ENCODE results near the gene C1QTNF9B.
A peak's percentile ranks its signal among the peaks of the same experiment; 100 is the strongest.
"Not testable (repeated sequence)": the region's sequence is repeated elsewhere in the genome, so short reads cannot be mapped to it uniquely, and the experiment has no call there.

The C1QTNF9B gene

DNA sequence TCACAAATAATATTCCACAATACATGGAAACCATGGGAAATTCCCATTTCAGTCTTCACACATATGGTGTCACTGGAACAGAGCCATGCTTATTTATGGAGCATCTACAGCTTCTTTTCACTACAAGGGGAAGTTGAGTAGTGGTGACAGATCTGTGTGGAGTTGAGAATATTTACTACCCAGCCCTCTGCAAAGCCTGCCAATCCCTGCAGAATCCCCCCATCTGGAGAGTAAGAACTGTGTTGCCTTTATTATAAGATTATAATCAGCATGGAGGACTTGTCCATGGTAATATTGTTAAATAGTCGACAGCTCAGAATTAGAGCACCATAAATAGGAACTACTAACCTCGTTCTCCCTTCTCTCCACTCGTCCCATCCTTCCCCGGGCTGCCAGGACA, 3.5 kb downstream of the C1QTNF9B start:
- not testable (repeated sequence) for DNase-seq

DNA sequence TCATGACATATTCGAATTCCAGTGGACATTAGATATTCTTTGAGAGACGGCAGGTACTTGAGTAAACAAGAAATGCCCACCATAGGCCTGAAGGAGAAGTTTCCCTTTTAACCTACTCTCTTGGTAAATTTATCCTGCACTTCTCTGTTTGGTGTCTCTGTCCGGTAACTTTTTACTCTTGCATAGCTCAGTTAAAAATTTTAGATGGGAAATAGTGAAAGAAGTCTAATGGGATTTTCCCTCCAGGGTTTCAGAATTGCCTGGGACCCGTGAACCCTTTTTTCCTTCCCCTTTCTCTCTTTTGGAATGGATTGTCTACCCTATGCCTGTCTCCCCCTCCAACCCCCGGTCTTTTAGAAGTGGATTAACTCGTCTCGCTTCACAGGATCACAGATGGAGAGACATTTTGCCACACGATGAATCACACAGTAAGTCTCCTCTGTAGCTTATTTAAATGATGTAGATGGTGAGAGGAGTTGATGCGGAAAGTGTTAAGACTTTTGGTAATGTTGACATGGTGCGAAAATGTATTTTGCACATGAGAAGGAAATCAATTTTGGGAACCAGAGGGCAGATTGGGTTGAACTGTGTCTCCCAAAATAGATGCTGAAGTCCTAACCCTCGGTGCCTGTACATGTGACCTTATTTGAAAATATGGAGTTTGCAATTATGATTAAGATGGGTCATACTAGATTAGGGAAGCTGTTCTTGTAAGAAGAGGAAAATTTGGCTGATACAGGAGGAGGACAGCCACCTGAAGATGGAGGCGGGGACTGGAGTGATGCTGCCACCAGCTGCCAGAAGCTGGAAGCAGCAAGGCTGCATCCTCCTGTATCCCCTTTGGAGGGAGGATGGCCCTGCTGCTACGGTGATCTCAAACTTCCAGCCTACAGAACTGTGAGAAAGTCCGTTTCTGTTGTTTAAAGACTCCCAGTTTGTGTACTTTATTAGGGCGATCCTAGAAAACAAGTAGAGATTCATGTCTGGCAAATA, 7.4 kb downstream of the C1QTNF9B start:
- no peak for DNase-seq

DNA sequence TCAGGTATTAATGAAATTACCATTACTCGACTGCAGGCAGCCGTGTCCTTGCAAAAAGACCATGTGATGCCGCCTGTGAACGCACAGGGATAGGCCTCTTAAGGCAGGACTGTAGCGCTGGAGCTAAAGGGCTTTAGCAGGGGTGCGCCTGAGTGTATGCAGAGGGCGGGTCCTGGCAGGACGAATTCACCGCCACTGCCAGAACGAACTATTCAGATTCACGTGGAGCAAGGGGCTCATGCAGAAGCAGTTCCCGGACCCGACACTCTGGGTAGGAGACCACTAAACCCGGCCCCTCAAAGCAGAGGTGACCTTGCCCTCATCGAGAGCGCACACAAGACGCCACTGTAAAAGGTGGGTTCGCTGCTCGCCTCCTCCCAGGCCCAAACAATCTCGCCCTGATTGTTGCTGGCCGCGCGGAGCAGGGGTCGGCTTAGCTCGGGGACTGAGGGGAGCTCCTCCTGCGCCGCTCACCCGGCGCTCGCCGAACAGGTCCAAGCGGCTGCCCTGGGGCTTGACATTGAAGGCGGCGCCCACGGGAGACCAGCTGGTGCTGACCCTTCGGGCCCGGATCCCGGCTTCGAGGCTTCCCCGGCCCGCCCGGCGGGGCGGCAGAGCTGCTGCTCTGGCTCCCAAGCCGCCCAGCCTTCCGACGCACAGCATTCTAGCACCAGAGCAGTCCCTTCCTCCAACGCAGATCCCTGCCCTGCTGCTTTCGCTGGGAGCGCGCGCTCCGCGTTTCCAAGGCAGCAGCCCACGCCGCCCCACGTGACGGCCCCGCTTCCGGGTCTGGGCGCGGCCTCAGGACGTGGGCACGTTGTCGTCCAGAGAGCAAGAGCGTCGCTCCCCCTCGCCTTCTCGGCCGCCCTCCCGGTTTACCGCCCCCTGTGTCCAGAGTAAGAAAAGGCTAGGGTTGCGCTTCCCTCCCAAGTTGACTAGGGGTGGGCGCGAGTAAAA, 8.4 kb downstream of the C1QTNF9B start, which contains the start of gene MIPEP:
TSS of gene MIPEP (minus strand) at position 743 of the 957 bp plus-strand sequence. CDS start at position 663, 80 bp downstream.
- DNase-seq: peak; percentile 92

DNA sequence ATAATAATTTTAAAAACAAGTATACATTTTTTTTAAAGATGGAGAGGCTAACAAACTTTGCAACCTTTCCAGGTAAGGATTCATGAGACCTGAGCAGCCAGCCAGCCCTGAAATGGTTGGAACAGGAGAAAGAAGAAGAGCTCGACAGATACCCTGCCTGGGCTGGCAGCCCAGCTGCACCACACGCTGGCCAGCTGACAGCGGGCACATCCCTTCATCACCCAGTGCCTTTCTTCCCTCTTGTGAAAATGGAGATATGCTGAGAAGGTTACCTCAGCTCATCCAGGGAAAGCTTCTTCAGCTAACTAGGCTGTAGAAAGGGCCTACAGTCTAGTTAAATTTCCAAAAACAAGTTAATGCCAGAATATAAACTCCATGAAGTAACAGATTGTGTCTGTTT, 12.9 kb downstream of the C1QTNF9B start:
- not testable (repeated sequence) for DNase-seq

DNA sequence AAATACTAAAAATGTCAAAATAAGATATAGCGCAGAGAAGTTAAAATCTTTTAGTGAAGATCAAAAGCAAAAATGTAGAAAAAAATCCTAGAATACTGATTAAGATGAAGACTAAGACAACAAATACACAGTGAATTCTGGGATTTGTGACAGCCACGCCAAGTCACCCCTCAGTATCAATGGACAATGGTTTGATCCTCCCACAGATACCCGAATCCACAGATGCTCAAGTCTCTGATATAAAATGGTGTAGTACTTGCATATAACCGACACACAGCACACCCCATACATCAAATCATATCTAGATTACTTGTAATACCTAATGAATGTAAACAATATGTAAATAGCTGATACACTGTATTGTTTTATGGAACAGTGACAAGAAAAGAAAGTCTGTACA, 14.0 kb downstream of the C1QTNF9B start:
- DNase-seq: no peak

DNA sequence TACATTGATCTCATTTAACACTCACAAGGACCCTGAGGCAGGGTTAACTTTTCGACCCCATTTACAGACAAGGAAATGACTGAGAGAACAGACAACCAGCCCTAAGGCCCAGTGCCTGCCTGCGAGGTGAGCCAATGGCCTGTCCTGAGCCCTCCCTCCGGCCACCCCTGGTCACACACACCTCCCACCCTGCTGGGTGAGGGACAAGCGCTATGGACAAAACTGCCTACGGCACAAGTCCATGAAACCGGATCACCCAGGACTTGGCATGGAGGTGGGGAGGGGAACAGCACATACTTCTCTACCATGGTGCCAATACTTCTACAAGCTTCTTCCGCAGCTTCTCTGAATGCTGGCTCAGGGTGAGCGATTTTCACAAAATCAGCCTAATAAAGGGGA, 15.9 kb downstream of the C1QTNF9B start:
- DNase-seq: not testable (repeated sequence)

DNA sequence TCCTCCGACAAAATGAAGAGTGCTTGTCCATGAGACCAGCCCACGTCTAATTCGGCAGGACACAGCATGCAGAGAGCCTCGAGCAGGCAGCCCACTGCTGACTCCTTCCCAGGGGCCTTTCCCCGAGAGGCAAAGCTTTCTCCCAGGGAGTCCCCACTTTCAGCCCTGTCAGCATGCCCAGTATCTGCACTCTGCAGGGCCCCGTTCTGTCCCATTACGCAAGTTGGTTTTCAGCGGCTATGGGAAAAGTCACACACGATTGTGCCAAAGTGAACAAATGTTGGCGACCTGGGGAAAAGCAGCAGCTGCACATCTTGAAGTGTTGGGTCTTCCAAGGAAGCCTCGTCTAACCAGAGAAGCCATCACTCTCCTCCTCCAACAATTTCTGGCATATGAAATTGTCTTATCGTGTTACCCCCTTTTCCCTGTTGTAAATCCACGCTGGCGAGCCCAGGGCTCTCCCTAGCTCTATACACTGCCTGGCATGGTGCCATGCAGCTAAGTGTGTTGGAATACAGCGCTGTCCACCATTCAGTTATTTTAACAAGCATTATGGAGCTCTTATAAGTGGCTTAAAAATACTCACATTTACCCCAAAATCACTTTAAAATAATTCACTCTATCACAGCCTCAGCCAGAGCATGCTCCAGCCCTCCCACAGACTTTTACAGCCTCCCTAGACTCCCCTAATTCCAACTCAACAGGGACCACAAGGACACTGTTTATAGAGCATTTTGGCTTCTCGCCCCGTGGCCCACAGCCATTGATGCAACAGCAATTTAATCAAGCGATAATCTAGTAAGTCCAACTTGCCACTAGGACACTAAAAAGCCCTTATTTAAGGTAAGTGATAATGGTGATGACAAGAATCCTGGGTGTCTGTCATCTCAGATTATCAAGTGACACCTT, 16.6 kb downstream of the C1QTNF9B start:
- DNase-seq: not testable (repeated sequence)

DNA sequence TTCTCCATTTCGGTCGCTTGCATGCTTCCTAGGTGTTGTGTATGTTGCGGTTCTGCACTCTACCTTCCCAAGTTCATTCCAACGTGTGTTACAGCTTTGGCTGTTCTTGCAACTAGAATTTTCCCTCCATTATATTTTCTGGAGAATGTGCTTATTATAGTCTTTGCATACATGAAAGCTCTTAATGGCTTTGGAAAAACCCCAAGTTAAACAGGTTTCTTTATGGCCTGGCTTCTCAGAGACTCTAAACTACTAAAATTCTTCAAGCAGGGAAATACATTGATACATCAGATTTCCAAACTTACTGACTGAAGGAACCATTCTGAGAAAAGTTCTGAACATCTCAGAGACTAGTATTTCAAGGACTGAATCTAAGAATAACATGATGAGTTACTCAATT, 20.0 kb downstream of the C1QTNF9B start:
- DNase-seq: no peak

DNA sequence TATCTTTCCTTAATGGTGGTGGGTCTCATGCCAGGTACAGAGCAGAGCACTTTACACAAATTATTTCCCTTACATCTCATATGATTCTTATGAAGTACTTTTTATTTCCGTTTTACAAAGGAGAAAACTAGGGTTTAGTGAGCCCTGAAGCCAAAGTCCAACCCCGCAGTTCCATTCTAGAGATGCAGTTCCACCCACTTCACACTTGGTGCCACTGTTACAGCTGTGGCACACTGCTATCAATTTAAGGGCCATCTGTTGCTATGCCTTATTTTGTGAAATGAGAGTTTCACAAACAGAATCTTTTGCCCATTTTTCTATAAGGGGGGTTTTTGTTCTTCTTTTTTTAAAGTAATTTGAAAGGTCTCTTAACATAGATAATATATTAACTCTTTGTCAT, 21.0 kb downstream of the C1QTNF9B start:
- DNase-seq: no peak

DNA sequence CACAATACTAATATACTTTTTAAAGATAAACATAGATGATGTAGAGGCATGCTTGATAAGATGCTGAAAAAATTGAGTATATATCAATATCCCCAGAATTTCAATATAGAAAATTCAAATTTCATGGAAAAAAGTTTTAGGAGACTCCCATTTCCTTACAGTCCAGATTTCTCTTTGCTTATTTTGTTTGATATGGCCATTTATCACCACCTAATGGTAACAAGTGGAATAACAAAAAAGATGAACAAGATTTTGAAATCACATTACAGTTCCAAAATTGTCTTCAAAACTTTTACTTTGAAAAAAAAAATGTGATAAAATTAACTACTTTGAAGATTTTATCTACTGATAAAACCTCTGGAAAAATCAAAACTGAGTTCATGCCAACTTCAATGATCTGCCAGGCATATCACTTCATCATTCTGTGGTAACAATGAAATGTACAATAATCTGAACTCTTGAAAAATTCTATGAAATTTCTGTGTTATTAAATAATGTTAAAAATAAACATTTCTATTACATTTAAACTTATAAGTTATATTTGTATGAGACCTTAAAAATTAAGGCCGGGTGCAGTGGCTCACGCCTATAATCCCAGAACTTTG, 25.6 kb downstream of the C1QTNF9B start:
- no peak for DNase-seq

DNA sequence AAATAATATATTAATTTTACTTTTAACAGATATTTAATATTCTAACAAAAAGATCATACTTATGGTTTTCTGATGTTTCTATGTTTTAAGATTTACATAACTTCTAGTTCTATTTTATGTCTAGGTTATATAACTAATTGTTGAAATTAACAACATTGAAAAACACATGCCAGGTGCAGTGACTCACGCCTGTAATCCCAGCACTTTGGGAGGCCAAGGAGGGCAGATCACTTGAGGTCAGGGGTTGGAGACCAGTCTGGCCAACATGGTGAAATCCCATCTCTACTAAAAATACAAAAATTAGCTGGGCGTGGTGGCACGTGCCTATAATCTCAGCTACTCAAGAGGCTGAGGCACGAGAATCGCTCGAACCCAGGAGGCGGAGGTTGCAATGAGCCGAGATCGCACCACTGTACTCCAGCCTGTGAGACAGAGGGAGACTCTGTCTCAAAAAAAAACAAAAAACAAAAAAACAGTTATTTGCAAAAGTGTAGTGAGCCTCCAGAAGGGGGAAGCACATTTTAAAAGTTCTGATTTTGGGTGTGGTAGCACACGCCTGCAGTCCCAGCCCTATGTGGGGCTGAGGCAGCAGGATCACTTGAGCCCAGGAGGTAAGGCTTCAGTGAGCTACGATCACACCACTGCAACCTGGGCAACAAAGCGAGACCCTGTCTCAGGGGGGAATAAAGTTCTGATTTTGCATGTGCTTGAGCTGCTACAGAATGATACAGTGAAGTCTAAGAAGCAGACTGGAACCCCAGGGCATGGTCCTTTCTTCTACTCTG, 26.8 kb downstream of the C1QTNF9B start:
- DNase-seq: no peak

DNA sequence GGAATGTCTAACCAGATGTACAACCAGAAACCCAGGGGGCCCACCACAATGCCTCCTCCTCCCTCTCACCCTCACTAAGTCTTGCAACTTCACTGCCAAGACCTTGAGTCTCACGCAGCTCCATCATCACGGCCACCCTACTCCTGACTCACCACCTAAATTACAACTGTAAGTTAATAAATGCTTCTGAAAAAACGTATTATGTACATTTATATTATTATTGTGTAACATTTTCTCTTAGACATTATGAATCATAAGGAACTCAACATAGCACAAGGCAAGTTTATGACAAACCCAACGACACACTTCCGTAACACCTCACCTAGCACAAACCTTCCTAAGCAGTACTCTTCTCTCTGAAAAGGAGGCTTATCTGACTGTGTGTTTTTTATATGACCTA, 28.8 kb downstream of the C1QTNF9B start:
- DNase-seq: no peak

DNA sequence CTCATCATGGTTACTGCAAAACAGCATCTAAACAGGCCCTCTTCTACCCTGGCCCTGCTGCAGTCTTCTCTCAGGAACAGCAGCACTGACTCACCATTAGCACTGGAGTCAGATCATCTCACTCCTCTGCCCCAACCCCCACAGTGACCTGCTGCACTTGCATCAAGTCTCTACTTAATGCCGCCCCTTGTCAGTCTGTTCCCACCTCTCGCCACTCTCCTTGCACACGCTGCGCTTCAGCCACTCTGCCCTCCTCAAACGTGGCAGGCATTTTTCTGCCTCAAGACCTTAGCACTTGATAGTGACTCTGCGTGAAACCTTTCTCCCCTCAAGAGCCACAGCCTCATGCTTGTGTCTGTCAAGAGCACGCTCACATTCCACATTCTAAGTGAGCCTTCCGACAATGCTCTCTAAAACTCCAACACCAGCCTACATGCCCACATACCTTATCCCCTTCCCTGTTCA, 30.2 kb downstream of the C1QTNF9B start:
- DNase-seq: no peak

DNA sequence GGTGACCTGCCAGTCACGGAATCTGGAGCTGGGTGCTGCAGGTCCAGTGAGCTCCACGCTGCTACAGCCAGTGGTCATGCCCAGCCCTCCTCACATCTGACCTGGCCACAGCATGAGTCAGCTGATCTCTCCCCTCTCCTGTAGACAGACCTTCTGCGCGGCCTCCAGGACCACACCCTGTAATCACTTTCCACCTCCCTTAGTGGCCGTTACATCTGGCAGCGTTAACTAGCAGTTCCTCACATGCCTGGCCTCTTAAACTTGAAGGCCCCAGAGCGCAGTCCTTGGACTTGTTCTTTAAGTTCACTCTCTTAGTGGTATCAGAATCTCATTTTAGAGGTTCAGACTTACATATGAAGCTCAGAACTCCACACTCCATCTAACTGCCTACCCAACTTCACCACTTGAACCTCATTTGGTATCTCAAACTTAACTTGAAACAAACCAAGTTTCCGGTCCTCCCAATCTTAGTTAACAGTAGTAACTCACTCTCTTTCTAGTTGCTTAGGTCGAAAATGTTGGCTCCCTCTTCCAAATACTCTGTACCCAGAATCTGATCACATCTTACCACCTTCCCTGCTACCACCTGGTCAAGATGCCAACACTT, 30.8 kb downstream of the C1QTNF9B start:
- DNase-seq: no peak

DNA sequence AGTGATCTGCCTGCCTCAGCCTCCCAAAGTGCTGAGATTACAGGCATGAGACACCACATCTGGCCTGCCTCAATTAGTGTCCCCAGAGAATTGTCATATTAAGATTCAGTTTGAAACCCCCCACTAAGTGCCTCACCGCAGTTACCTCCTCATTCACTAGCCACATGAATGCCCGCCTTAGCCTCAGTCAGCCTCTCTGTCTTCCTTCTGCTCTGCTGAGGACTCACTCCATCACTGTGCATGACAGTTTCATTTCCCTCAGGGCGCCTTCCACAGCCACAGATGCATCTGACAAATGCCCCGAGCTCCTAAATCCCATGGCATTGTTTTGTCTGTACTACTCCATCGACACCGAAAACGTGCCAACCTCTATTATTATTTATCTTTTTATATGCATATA, 31.4 kb downstream of the C1QTNF9B start:
- DNase-seq: no peak

DNA sequence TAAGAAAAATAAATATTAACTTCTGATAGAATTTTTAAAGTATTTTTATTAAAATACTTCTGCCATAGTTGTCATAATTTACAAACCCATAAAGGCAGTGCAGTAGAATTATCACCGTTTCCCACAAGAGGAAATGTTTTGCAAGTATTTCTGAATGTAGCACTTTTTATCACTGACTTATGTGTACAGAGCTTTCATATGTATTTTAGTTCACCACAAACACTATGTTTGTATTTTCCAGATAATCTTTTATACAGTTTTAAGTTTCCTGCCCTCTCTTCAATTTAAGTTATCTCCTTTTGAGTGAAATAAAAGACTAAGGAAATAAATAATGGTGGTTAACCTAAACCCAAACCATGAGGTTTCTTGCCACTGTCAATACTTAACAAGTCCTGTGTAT, 32.3 kb downstream of the C1QTNF9B start:
- DNase-seq: no peak

DNA sequence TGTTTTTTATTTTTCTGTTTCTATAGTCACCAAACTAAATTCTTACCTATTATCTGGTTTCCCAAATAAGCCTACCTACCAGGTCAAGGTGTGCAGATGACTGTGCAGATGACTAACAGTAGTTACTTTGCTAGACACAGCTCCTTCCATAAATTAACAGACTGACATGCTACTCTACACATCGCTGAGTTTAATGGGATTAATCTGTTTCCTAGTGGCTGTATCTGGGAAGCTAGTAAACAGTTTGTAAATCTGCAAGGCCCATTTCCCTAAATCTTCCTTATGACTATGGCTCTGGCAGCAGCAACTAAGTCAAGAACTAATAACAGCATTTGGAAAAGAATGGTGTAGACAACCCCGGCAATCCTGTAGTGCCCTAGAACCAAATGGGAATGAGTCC, 36.0 kb downstream of the C1QTNF9B start:
- DNase-seq: no peak

DNA sequence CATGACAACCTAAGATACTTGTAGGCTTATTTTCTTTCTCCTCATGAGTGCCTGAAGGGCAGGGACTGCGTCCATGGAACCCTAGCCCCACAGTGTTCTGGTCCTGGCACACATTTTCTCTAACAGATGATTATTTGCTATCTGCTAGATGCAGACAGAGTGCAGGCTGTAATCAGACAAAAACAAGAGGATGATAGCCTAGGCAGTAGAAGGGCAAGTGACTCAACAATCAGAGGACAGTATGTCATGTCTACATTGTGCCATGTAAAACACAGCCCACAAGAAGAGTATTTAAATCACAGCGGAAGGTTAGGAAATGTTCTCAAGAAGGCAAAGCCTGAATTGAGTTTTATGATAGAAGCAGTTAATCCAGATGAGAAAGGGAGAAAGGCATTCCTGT, 37.4 kb downstream of the C1QTNF9B start:
- DNase-seq: no peak

DNA sequence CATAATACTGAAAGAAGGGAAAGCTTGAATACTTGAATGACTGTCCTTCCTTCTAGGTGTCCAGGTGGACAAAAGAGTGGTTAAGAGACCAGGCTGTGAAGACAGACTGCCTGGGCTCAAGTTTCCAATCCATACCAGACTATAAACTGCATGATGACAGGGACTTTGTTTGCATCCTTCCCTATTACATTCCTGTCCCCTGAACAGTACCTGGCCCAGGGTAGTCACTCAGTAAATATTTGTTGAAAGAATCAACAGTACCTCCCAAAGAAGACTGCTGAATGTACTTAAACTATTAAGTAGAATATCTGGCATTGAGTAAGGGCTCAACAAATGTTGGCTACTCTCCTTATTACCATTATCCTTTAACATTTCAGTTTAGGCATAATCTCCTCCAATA, 37.8 kb downstream of the C1QTNF9B start:
- DNase-seq: no peak

DNA sequence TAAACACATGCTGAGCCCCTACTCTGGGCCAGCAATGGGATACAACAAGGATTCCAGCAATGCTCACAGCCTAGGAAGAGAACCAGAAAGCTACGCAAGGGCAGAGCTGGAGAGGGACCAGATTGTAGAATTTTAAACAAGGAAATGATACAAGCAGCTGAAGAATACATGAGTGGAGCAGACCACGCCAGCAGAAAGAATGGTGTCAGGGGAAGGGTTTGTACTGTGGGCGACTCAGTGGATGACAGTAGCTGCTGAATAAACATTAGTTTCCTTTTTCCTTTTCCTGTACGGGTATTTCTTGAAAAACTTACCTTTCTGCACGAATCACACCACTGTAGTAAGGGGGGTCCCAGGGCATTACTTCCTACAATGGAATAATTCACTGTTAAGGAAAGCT, 38.8 kb downstream of the C1QTNF9B start:
- no peak for DNase-seq

Data from CD4-positive, alpha-beta T cell treated with Interleukin-17A for 4 hours (primary cell).